Liver (tissue), 3 donors: Measurements from ENCODE around the gene NCBP2.

Source experiments
- EGR1 ChIP-seq, 2 donors: IDR thresholded peaks; 2 replicates each; pipeline ENCODE4 v1.6.1; 2016 to 2018; ENCODE audit warnings: antibody characterized with exemption in 2 of 2, low read depth in 2 of 2
- FOXA1 ChIP-seq: IDR thresholded peaks from 2 replicates; pipeline ENCODE4 v1.6.1; 2016; ENCODE audit warnings: antibody characterized with exemption
- FOXA2 ChIP-seq: IDR thresholded peaks from 2 replicates; pipeline ENCODE4 v1.6.1; 2016; ENCODE audit warnings: antibody characterized with exemption
- HNF4A ChIP-seq, 2 donors: conservative IDR thresholded peaks; 2 replicates each; pipeline ENCODE4 v1.6.1; 2016; ENCODE audit warnings: antibody characterized with exemption in 2 of 2, mild to moderate bottlenecking in 2 of 2
- JUND ChIP-seq, 2 donors: IDR thresholded peaks; 2 replicates each; pipeline ENCODE4 v1.6.1; 2016; ENCODE audit warnings: antibody characterized with exemption in 2 of 2
- RAD21 ChIP-seq, 2 donors: IDR thresholded peaks; 2 replicates each; pipeline ENCODE4 v1.6.1; 2016; ENCODE audit warnings: antibody characterized with exemption in 2 of 2, mild to moderate bottlenecking in 2 of 2
- SP1 ChIP-seq: IDR thresholded peaks from 2 replicates; pipeline ENCODE4 v1.6.1; 2018; ENCODE audit warnings: antibody characterized with exemption, mild to moderate bottlenecking
- TAF1 ChIP-seq: conservative IDR thresholded peaks from 2 replicates; pipeline ENCODE4 v1.6.1; 2016; ENCODE audit warnings: antibody characterized with exemption, mild to moderate bottlenecking
- YY1 ChIP-seq: IDR thresholded peaks from 2 replicates; pipeline ENCODE4 v1.6.1; 2016; ENCODE audit warnings: antibody characterized with exemption, mild to moderate bottlenecking
- TF ChIP-seq, protein P1 (sequence below): fragments of 150-350 bp; IDR thresholded peaks from 2 replicates; pipeline ENCODE4 v1.5.1; 2017; ENCODE audit warnings: improper control_type of control experiment, low read depth, low read length; ENCODE audit not compliant: missing input control
- TF ChIP-seq, protein P2 (sequence below): IDR thresholded peaks from 2 replicates; pipeline ENCODE4 v1.6.1; 2016; ENCODE audit warnings: antibody characterized with exemption
- TF ChIP-seq, protein P3 (sequence below): IDR thresholded peaks from 2 replicates; pipeline ENCODE4 v1.6.1; 2016; ENCODE audit warnings: antibody characterized with exemption
- TF ChIP-seq, protein P4 (sequence below): IDR thresholded peaks from 2 replicates; pipeline ENCODE4 v1.6.1; 2016; ENCODE audit warnings: antibody characterized with exemption, mild to moderate bottlenecking
- donor health status: healthy.
- donor health status: healthy.

DNA sequence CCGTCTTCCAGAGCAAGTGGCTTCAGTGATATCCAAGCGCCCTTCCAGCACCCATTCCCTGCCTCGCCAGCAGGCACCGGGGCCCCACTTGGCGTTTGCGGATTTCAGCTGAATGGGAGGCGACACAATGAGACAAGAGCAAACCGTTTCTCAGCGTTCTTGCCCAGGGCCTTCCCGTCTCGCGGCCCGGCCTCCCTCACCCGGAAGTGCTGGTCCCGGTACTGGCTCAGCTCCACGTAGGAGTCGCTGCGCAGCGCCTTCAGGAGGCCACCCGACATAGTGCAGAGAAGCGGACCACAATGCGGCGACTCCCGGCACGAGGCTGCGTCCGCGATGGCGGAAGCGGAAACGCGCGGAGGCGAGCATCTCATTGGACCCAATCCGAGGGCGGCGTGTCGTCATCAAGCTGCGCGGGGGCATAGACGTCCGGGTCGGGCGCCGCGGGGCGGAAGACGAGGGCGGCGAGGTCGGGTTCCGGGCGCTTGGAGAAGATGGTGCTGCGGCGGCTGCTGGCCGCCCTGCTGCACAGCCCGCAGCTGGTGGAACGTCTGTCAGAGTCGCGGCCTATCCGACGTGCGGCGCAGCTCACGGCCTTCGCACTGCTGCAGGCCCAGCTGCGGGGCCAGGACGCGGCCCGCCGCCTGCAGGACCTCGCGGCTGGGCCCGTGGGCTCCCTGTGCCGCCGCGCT lies at the start of gene NCBP2:
- TF ChIP-seq, protein P1, sequence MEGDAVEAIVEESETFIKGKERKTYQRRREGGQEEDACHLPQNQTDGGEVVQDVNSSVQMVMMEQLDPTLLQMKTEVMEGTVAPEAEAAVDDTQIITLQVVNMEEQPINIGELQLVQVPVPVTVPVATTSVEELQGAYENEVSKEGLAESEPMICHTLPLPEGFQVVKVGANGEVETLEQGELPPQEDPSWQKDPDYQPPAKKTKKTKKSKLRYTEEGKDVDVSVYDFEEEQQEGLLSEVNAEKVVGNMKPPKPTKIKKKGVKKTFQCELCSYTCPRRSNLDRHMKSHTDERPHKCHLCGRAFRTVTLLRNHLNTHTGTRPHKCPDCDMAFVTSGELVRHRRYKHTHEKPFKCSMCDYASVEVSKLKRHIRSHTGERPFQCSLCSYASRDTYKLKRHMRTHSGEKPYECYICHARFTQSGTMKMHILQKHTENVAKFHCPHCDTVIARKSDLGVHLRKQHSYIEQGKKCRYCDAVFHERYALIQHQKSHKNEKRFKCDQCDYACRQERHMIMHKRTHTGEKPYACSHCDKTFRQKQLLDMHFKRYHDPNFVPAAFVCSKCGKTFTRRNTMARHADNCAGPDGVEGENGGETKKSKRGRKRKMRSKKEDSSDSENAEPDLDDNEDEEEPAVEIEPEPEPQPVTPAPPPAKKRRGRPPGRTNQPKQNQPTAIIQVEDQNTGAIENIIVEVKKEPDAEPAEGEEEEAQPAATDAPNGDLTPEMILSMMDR = peak; percentile 56
- TF ChIP-seq RAD21 (IDR thresholded peaks at IDR 0.05) (peak; percentile 68 to 70), EGR1 (IDR thresholded peaks at IDR 0.05; ENCODE audit: low read depth in 2 of 2) (peak; percentile 72 to 89), JUND (IDR thresholded peaks at IDR 0.05) (no peak), TAF1 (no peak), HNF4A (conservative IDR thresholded peaks at IDR 0.05) (peak; percentile 9 to 38), YY1 (peak; percentile 92), FOXA2 (no peak), FOXA1 (no peak), SP1 (peak; percentile 78)
- TF ChIP-seq, protein P2, sequence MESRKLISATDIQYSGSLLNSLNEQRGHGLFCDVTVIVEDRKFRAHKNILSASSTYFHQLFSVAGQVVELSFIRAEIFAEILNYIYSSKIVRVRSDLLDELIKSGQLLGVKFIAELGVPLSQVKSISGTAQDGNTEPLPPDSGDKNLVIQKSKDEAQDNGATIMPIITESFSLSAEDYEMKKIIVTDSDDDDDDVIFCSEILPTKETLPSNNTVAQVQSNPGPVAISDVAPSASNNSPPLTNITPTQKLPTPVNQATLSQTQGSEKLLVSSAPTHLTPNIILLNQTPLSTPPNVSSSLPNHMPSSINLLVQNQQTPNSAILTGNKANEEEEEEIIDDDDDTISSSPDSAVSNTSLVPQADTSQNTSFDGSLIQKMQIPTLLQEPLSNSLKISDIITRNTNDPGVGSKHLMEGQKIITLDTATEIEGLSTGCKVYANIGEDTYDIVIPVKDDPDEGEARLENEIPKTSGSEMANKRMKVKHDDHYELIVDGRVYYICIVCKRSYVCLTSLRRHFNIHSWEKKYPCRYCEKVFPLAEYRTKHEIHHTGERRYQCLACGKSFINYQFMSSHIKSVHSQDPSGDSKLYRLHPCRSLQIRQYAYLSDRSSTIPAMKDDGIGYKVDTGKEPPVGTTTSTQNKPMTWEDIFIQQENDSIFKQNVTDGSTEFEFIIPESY = no peak
- TF ChIP-seq, protein P3, sequence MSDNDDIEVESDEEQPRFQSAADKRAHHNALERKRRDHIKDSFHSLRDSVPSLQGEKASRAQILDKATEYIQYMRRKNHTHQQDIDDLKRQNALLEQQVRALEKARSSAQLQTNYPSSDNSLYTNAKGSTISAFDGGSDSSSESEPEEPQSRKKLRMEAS = peak; percentile 99
- TF ChIP-seq, protein P4, sequence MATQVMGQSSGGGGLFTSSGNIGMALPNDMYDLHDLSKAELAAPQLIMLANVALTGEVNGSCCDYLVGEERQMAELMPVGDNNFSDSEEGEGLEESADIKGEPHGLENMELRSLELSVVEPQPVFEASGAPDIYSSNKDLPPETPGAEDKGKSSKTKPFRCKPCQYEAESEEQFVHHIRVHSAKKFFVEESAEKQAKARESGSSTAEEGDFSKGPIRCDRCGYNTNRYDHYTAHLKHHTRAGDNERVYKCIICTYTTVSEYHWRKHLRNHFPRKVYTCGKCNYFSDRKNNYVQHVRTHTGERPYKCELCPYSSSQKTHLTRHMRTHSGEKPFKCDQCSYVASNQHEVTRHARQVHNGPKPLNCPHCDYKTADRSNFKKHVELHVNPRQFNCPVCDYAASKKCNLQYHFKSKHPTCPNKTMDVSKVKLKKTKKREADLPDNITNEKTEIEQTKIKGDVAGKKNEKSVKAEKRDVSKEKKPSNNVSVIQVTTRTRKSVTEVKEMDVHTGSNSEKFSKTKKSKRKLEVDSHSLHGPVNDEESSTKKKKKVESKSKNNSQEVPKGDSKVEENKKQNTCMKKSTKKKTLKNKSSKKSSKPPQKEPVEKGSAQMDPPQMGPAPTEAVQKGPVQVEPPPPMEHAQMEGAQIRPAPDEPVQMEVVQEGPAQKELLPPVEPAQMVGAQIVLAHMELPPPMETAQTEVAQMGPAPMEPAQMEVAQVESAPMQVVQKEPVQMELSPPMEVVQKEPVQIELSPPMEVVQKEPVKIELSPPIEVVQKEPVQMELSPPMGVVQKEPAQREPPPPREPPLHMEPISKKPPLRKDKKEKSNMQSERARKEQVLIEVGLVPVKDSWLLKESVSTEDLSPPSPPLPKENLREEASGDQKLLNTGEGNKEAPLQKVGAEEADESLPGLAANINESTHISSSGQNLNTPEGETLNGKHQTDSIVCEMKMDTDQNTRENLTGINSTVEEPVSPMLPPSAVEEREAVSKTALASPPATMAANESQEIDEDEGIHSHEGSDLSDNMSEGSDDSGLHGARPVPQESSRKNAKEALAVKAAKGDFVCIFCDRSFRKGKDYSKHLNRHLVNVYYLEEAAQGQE = peak; percentile 29
